ENCODE measurements around the gene PPP6R3. TPM values are rescaled to one million over a fixed set of nuclear protein-coding genes. Genes with fewer than 3 reads are reported as not detected.

PPP6R3 gene
- total RNA-seq, 1 experiment from 2014 or later: 90.0 TPM

GRCh38 chr11:68659158-68659921 lies 198.8 kb downstream of the PPP6R3 start:
- DNase-seq (ENCODE audit: low read depth, low spot score): peak; percentile 46

GRCh38 chr11:68660066-68660810 lies 199.7 kb downstream of the PPP6R3 start:
- in situ Hi-C loops (cut with HindIII; ENCODE audit: low pct_unique_long_range_greater_than_20kb, low sequenced_read_pairs): no loop called here

More at GRCh38 chr11:68659158-68659921, 198.8 kb downstream of the PPP6R3 start:
- in situ Hi-C loops (cut with HindIII; ENCODE audit: low pct_unique_long_range_greater_than_20kb, low sequenced_read_pairs): no loop called here

GRCh38 chr11:68661014-68661413 lies 200.5 kb downstream of the PPP6R3 start:
- no peak for DNase-seq (ENCODE audit: low read depth, low spot score)
- in situ Hi-C loops (cut with HindIII; ENCODE audit: low pct_unique_long_range_greater_than_20kb, low sequenced_read_pairs): no loop called here

More at GRCh38 chr11:68660066-68660810, 199.7 kb downstream of the PPP6R3 start:
- DNase-seq (ENCODE audit: low read depth, low spot score): no peak

GRCh38 chr11:68661697-68662603 lies 201.4 kb downstream of the PPP6R3 start:
- in situ Hi-C loops (cut with HindIII; ENCODE audit: low pct_unique_long_range_greater_than_20kb, low sequenced_read_pairs): no loop called here
- DNase-seq (ENCODE audit: low read depth, low spot score): no peak

- DNase-seq (ENCODE audit: low read depth, low spot score): no peak
- in situ Hi-C loops (cut with HindIII; ENCODE audit: low pct_unique_long_range_greater_than_20kb, low sequenced_read_pairs): no loop called here
These were observed 203.0 kb downstream of the PPP6R3 start for GRCh38 chr11:68663482-68664010.

GRCh38 chr11:68664141-68664540 lies 203.6 kb downstream of the PPP6R3 start:
- in situ Hi-C loops (cut with HindIII; ENCODE audit: low pct_unique_long_range_greater_than_20kb, low sequenced_read_pairs): no loop called here
- no peak for DNase-seq (ENCODE audit: low read depth, low spot score)

GRCh38 chr11:68664906-68665305 lies 204.4 kb downstream of the PPP6R3 start:
- in situ Hi-C loops (cut with HindIII; ENCODE audit: low pct_unique_long_range_greater_than_20kb, low sequenced_read_pairs): no loop called here
- DNase-seq (ENCODE audit: low read depth, low spot score): no peak

Small RNA genes lying within 50 kb of the gene (small RNA-seq; reads per million reads assigned to genes)
- 0 reads per million in 2 experiments for gene NDUFA3P2

Other genes starting within 250 kb of the PPP6R3 start
- 14.7 and 16.5 TPM in 2 replicates for gene KMT5B, start 247.5 kb upstream of the PPP6R3 start, total RNA-seq (2014; rRNA removed; shearing (Covaris generic))
- 34.6 and 52.2 TPM in 2 replicates for gene C11orf24, start 188.8 kb upstream of the PPP6R3 start, total RNA-seq (2014; rRNA removed; shearing (Covaris generic))
- 8.8 and 12.2 TPM in 2 replicates for gene LRP5, start 148.2 kb upstream of the PPP6R3 start, total RNA-seq (2014; rRNA removed; shearing (Covaris generic))
- gene GAL, start 223.8 kb downstream of the PPP6R3 start, total RNA-seq (2014; rRNA removed; shearing (Covaris generic)): 0.29 TPM in 1 of 2 replicates, not detected in the other